GM21526 (cell line): ENCODE results near the gene GGTLC1.

ENCODE experiments used
- ATAC-seq: cut with Tn5 transposase; IDR thresholded peaks from one replicate; pipeline ENCODE4 v1.9.1; 2021; ENCODE audit warnings: moderate library complexity; ENCODE audit not compliant: unreplicated experiment, low FRiP score

Gene GGTLC1

DNA sequence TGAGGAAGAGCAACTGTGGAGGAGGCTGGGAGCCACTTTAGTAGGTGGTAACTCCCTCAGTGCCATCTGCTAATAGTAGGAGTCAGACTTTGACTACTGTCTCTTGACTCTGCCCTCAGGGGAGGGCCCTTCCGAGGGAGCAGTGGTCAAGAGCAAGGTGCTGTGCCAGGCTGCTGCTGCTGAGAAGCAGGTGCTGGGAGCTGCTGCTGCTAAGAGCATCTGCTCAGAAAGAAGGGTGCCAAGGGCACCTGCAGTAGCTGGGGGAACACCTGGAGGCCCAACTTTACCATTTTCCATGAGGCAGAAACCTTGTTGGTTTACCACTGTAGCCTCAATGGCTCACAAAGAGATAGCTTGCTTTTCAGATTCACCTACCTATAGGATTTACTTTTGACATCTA, 18.5 kb downstream of the GGTLC1 start:
- no peak for ATAC-seq

DNA sequence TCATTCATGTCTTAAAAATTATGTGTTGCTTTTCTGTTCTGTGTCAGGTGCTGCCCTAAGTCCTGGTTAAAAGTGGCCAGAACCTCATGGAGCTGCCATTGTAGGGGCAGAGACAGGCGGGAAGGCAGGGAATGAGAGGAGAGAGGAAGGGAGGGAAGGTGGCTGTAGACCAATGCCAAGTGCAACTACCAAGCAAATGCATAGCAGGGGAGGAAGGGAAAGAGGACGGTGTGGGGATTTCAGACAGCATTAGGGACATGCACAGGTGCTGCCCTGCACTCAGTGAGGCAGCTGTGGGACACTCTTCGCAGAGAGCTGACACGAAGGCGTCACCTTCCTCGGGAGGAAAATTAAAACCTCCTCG, 21.0 kb downstream of the GGTLC1 start:
- no peak for ATAC-seq

DNA sequence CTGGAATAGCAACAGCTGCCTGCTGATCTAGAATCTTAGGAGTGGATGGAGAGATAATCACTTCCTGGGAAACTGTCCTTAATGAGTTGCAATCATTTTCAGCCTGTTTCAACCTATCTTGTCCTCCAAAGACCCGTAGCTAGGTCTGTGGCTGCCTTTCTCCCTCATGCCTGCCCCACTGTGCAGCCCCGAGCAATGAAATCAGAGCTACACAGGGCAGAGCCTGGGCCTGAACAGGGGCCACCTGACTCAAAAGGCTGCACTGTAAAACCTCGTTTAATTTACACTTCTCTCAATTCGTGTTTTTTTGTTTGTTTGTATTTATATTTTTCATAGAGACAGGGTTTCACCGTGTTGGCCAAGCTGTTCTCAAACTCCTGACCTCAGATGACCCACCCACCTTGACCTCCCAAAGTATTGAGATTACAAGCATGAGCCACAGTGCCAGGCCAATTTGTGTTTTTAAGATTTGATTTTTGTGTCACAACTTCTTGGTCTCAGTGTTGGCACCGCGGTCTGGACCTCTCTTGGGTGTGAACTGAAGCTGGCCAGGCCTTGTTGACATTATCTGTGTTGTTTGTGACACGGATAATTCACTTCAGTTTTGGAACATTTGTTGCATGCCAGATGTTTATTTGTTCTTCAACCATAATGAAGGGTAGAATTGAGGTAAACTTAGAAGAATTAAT, 21.5 kb downstream of the GGTLC1 start:
- no peak for ATAC-seq

DNA sequence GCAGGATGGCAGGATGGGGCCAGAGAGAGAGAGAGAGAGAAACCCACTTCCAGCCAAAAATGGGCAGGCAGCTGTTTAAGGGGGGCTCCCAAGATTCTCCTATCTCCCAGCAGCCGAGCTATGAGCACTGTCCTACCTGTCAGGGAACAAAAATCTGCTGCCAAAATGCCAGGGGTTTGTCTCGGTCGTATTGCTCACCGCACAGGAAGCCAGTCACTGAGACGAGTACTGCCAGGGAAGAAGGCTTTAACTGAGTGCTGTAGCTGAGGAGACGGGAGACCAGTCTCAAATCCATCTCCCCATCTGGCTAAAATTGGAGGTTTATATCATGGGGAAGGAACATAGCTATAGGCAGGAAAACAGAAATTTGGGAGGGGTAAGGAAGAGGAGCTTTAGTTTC, 22.3 kb downstream of the GGTLC1 start:
- ATAC-seq, result no peak

DNA sequence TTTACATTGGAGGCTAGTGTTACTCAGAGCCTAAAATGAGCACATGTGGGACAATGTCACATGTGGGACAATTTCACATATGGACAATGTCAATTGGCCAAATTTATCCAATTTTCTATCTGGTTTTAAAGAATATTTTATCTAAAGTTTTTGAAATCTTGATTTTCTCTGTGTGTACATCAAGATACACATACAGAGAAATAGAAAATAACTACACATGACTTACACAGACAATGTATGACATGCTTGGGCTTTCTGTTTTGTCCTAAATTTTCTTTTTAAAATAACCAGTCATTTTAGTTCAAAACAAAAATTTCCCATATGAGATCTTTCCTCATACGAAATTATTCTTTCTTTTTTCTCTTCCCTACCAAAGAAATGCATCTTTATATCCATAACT, 24.6 kb downstream of the GGTLC1 start:
- no peak for ATAC-seq

DNA sequence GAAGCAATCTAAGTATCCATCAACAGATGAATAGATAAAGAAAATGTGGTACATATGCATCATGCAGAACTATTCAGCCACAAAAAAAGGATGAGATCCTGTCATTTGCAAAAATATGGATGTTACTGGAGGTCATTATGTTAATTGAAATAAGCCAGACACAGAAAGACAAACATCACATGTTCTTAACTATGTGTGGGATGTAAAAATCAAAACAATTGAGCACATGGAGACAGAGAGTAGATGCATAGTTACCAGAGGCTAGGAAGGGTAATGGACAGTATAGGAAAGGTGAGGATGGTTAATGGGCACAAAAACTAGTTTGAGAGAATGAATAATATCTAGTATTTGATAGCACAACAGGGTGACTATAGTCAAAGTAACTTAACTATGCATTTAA, 26.3 kb downstream of the GGTLC1 start:
- no peak for ATAC-seq

DNA sequence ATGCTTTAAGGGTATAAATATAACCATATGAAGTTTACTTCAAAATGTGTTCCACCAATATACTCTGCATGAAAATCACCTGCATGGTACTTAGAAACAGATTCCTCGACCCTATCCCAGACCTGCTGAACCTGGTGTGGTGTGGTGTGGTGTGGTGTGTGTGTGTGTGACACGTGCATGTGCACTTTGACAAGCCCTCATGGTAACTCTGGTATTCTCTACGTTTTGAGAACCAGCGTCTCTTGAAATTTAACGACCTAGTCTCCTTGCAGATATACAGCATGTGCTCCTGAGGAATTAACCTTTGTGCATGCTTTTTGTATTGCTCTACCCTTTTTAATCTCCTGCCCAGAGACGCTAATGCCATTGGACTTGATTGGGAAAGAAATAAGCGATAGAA, 29.5 kb downstream of the GGTLC1 start:
- ATAC-seq, result no peak

DNA sequence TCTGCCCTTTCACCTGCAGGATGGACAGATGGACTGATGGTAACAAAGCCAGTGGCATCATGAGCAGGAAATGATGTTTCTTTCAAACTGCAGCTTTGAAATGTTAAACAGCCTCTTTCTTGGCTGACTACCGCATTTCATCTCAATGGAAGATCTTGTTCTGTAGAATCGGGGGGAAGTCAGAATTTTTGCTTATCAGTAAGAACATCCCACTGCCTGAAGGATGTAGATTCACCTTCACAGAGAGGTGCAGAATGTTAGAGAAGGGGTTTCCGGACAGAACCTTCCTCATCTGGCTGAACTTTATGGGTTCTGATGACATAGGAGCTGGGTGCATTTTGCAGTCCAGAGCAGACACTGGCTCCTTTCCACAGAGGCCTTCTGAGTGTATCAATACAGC, 32.7 kb downstream of the GGTLC1 start:
- no peak for ATAC-seq

DNA sequence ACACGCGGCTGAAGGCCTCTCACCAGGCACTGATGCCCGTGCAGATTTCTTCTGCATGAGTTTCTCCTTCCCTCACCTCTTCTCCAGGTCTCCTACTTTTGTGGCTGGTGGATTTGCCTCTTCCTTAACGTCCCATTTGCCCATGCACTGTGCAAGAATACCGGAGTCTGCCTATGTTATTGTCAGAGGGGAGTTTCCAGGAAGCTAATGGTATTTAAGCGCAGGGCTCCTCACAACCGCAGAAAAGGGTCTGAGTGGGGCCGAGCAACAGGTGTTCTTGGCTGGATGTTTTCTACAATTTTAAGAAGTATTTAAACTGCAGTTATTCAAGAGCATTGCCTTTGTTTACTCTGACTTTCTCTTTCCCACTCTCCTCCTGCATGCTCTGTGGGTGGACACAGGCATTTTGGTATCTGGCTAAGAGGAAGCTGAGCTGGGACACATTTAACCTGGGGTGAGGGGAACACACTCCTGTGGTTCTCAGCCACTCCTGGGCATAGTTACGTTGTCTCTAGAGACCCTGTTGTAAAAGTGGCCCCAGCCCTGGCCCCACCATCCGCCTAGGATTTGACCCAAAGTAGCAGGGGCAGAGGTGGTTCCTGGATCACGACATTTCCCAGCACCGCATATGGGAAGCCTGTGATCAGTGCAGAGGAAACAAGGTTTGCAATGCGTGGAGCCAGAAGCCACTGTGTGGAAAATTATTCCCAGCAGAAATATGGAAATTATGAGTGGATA, 34.4 kb downstream of the GGTLC1 start:
- ATAC-seq, result no peak

DNA sequence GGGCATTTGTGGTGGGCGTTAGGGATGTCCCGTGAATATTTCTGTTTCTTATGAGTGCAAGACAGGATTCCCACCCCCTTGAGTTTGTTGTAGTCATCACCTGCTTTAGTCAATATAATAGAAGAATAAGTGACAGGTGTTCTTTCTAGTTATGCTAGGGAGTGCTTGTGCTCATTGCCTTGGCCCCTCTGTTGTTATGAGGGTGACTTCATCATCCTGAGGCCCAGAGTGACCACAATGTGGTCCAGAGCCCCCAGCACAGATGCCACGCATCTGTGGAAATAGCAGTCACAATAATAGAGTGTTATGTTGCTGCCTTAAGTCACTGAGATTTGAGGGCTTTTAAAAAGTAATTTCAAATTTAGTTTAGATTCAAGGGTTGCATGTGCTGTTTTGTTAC, 42.4 kb downstream of the GGTLC1 start:
- ATAC-seq, result no peak

DNA sequence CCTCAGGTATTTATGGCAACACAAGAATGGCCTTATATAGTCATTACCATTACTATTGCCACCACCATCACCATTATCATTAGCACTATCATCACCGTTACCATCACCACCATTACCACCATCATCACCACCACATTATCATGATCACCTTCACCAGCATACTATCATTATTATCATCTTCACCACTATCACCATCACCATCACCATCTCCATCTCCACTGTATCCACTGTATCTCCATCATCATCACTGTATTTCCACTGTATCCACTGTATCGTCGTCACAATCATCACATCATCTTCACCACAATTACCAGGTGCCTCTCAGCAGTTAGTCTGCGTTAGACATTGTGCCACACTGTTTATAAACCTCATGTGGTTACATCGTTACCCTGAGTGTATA, 45.3 kb downstream of the GGTLC1 start:
- no peak for ATAC-seq

DNA sequence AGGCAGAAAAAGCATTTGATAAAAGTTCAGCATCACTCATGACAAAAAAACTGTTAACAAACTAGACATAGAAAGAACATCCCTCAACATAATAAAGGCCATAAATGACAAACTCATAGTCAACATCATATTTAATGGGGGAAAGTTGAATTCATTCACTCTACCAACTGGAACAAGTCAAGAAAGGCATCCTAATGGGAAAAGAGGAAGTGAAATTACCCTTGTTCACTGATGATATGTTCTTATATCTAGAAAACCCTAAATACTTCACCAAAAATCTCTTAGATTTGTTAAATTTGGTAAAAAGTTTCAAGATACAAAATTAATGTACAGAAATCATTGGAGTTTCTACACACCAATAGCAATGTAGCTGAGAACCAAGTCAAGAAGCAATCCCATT, 48.9 kb downstream of the GGTLC1 start:
- ATAC-seq, result no peak

DNA sequence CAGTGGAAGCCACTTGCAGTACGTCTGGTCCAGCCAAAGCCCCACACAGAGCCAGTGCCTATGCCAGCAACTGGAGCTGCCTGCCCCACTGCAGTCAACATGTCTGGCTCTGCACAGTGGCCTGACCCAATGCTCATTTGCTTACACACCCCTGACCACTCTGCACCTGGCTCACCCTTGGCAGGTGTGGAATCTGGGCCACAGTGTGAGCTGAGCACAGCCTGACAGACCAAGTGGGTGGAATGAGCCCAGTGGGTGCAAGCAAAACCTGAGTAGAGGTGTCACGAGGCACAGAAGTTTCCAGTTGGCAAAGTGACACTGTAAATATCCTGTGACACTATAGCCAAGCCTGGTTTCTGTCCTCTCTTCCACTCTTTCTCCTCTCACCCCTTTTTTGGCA, 49.5 kb downstream of the GGTLC1 start:
- ATAC-seq, result no peak

DNA sequence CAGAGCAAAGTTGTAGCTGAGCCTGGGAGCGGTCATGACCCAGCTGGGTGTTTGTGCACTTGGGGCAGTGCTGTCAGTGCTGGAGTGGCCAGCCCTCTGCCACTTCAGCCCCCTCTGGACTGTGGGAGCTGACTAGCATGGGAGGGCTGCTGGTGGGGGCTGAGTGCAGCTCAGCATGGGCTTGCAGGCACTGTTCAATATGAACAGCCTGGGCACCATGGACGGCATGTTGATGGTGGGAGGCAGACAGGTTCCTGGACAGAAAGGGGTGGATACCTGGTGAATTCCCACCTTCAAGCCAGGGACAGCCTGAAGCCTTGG, 50.5 kb downstream of the GGTLC1 start:
- no peak for ATAC-seq

DNA sequence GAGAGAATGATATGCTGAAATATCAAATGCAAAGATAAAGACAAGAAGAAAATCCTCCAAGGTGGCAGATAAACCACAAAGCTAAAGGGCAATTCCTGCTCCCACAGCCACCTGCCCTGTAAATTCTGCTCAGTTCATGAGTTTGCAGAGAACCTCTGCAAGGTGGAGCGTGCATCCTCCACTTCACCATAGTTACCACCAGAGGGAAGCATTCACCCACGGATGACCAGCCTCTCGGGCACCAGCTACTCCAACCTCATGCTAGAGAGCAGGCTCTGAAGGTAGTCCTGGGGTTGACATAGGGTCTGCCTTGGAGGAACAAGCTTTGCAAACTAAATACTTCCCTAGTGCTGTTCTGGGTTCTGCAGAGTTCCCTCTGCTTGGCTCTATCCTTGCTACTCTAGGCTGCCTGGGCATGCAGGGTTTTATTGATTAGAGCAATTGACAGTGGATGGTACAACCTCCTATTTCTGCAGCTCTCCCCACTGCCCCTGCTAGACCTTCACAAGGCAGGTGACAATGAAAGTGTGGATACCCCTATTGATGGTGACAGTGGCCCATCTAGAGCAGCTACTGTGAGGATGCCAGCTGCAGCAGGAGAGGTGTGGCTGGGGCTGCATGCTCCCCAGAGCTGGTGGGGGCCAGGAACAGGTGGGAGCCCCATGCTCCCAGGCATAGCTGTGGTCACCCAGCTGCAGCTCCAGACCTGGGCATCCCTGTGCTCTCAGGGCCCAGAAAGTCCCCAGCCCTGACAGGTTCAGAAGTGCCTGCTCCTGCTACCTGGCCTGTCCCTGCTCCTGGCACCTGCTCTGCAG, 51.1 kb downstream of the GGTLC1 start:
- ATAC-seq, result peak; percentile 77
